Measurements from ENCODE around the gene SPECC1. TPM values are rescaled to one million over a fixed set of nuclear protein-coding genes. Genes with fewer than 3 reads are reported as not detected.

SPECC1 gene
- total and polyA plus RNA-seq, 10 of the 15 experiments (the other 5 are each of a cell fraction or from before 2014, with no cell fraction given), result 6.4 to 40.6 (median 23.9) TPM

DNA sequence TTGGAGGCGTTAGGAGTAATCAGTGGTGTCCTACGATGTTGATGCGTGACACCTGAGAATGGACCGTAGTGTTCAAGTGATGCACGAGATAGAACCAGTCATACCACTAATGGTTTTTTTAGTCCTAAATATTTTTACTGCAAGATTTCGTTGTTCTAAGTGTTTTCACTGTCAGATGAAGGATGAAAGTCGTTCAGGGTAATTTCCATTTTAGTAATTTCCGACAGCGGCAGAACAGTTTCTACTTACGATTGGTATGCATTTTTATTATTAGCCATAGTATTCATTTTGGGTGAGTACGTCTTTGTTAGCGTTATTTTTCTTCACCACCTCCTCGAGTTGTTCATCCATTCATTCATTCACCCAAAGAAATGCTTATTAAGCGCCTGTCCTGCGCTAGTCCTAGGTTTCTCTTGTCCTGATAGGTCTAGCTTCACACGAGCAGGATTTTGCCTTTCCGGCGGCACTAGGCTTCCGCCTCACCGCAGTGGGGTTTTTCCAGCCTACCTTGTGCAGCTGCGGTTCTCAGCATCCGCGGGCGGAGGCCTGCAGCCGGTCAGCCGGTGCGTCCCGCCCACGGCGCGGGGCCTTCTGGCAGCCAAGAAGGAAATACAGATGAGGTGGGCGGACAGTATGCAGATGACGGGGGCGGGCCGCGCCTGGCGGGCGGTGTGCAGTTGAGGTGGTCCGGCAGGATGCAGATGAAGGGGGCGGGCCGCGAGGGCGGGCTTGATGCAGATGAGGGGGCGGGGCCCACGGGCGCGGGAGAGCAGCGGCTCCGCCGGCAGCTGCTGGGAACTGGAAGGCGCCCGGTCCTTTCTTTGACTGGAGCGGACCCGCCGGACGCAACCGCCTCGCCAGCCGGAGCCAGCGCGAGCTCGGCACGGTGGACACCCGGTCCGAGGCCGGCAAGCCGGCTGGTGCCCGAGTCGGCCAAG, 146.4 kb downstream of the SPECC1 start (continued):
- TF ChIP-seq, protein P1, sequence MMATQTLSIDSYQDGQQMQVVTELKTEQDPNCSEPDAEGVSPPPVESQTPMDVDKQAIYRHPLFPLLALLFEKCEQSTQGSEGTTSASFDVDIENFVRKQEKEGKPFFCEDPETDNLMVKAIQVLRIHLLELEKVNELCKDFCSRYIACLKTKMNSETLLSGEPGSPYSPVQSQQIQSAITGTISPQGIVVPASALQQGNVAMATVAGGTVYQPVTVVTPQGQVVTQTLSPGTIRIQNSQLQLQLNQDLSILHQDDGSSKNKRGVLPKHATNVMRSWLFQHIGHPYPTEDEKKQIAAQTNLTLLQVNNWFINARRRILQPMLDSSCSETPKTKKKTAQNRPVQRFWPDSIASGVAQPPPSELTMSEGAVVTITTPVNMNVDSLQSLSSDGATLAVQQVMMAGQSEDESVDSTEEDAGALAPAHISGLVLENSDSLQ (IDR thresholded peaks at IDR 0.05), result peak; percentile 78
- TF ChIP-seq NRF1 (conservative IDR thresholded peaks at IDR 0.05; ENCODE audit: low read depth, low read length) (0 out of 2 replicates have a peak, but pooled peaks have one; percentile 1), TARDBP (IDR thresholded peaks at IDR 0.05; ENCODE audit: borderline replicate concordance) (no peak), FOXM1 (IDR thresholded peaks at IDR 0.05; ENCODE audit: low read depth, low read length) (peak; percentile 83), GATAD2B (conservative IDR thresholded peaks at IDR 0.05; ENCODE audit: low read depth) (0 out of 2 replicates have a peak, but pooled peaks have one; percentile 38), RAD21 (IDR thresholded peaks at IDR 0.05; ENCODE audit: insufficient read depth, low read depth, low read length) (no peak), HDGF (IDR thresholded peaks at IDR 0.05) (peak; percentile 96), TAF1 (IDR thresholded peaks at IDR 0.05; ENCODE audit: borderline replicate concordance, low read depth, low read length) (peak; percentile 41; the same call in 1 of the 2 replicates), EGR1 (IDR thresholded peaks at IDR 0.05; ENCODE audit: borderline replicate concordance in 1 of 2, low read depth in 2 of 2, low read length in 2 of 2) (peak in 1 of 2 experiments; percentile 93; a peak in 2 of 3 replicates), EZH2 (IDR thresholded peaks at IDR 0.05; ENCODE audit: borderline replicate concordance, control insufficient read depth, low read depth, low read length) (no peak), PML (IDR thresholded peaks at IDR 0.05; ENCODE audit: low read length) (peak; percentile 61; the same call in 1 of the 2 replicates), POLR2A (IDR thresholded peaks at IDR 0.05; ENCODE audit: low read depth, low read length) (peak; percentile 79), DPF2 (IDR thresholded peaks at IDR 0.05) (peak; percentile 64), MTA3 (IDR thresholded peaks at IDR 0.05; ENCODE audit: borderline replicate concordance, low read length) (peak; percentile 43; the same call in 1 of the 2 replicates), NBN (IDR thresholded peaks at IDR 0.05) (0 out of 2 replicates have a peak, but pooled peaks have one; percentile 62), TCF3 (IDR thresholded peaks at IDR 0.05; ENCODE audit: borderline replicate concordance, insufficient read depth, low read depth, low read length) (peak; percentile 91)
- TF ChIP-seq, protein P2, sequence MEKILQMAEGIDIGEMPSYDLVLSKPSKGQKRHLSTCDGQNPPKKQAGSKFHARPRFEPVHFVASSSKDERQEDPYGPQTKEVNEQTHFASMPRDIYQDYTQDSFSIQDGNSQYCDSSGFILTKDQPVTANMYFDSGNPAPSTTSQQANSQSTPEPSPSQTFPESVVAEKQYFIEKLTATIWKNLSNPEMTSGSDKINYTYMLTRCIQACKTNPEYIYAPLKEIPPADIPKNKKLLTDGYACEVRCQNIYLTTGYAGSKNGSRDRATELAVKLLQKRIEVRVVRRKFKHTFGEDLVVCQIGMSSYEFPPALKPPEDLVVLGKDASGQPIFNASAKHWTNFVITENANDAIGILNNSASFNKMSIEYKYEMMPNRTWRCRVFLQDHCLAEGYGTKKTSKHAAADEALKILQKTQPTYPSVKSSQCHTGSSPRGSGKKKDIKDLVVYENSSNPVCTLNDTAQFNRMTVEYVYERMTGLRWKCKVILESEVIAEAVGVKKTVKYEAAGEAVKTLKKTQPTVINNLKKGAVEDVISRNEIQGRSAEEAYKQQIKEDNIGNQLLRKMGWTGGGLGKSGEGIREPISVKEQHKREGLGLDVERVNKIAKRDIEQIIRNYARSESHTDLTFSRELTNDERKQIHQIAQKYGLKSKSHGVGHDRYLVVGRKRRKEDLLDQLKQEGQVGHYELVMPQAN (conservative IDR thresholded peaks at IDR 0.05), result no peak
- TF ChIP-seq, protein P3, sequence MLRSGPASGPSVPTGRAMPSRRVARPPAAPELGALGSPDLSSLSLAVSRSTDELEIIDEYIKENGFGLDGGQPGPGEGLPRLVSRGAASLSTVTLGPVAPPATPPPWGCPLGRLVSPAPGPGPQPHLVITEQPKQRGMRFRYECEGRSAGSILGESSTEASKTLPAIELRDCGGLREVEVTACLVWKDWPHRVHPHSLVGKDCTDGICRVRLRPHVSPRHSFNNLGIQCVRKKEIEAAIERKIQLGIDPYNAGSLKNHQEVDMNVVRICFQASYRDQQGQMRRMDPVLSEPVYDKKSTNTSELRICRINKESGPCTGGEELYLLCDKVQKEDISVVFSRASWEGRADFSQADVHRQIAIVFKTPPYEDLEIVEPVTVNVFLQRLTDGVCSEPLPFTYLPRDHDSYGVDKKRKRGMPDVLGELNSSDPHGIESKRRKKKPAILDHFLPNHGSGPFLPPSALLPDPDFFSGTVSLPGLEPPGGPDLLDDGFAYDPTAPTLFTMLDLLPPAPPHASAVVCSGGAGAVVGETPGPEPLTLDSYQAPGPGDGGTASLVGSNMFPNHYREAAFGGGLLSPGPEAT (IDR thresholded peaks at IDR 0.05; ENCODE audit: low read depth), result peak; percentile 78; the same call in 1 of the 2 replicates
